Aorta (tissue), 5 donors: ENCODE results near the gene MRPL2. TPM values are rescaled to one million over a fixed set of nuclear protein-coding genes. Genes with fewer than 3 reads are reported as not detected.

Experiments
- ATAC-seq: fragments of 200-7000 bp; cut with Tn5 transposase; one replicate; pipeline ENCODE4 v1.9.1; 2022; ENCODE audit warnings: moderate library complexity; ENCODE audit not compliant: low FRiP score
- DNase-seq, 2 donors: peaks; one replicate each; pipeline ENCODE4 v3.0.0-alpha.2; 2020
- H3K27ac ChIP-seq, 2 donors: one replicate each; pipeline ENCODE4 v1.5.1; 2013; ENCODE audit warnings: low read length in 2 of 2, mild to moderate bottlenecking in 2 of 2, moderate library complexity in 2 of 2, control low read depth in 1 of 2, inconsistent platforms in 1 of 2, low read depth in 1 of 2
- H3K27me3 ChIP-seq, 2 donors: one replicate each; pipeline ENCODE4 v1.6.1; 2013; ENCODE audit warnings: control low read depth in 1 of 2, low read length in 1 of 2, mild to moderate bottlenecking in 1 of 2, moderate library complexity in 1 of 2; ENCODE audit not compliant: insufficient read depth in 2 of 2, control insufficient read depth in 1 of 2
- H3K36me3 ChIP-seq, 2 donors: one replicate each; pipeline ENCODE4 v1.6.1; 2013; ENCODE audit warnings: control low read depth in 1 of 2, low read length in 1 of 2, mild to moderate bottlenecking in 1 of 2; ENCODE audit not compliant: insufficient read depth in 2 of 2, control insufficient read depth in 1 of 2
- H3K4me1 ChIP-seq, 2 donors: one replicate each; pipeline ENCODE4 v1.6.1; 2013; ENCODE audit warnings: low read length in 2 of 2, control low read depth in 1 of 2, mild to moderate bottlenecking in 1 of 2, moderate library complexity in 1 of 2; ENCODE audit not compliant: insufficient read depth in 2 of 2, control insufficient read depth in 1 of 2
- H3K4me3 ChIP-seq, 2 donors: one replicate each; pipeline ENCODE4 v1.5.1; 2013; ENCODE audit warnings: low read length in 2 of 2, control low read depth in 1 of 2, mild to moderate bottlenecking in 1 of 2
- H3K9me3 ChIP-seq: one replicate; pipeline ENCODE4 v1.6.1; 2013; ENCODE audit warnings: mild to moderate bottlenecking, low read length; ENCODE audit not compliant: control insufficient read depth
- WGBS, 2 donors: extraction: QIAGEN DNeasy Blood & Tissue Kit; methylation state at CpG; one replicate each; pipeline ENCODE4 v1.1.7; 2013; 5-methylcytosine and 5-hydroxymethylcytosine counted together
- intact Hi-C, 2 donors: fragments of 100-400 bp; cut with DNase I; formaldehyde crosslinking; loops; one replicate each; pipeline versions ENCODE4 v1.14.2 to v1.15.0; 2022
- polyA plus RNA-seq, 2 donors: library from polyadenylated mRNA; stranded (reverse); fragments of 200-250 nt; gene quantifications; one replicate each; pipeline ENCODE4 v1.2.3, GENCODE V29; 2013
- total RNA-seq, 2 donors: library from RNA; stranded (reverse); fragmentation: NEBNext Ultra II Directional; extraction: Animal tissue kit (Norgen Biotek cat#: 25700); gene quantifications; one replicate each; pipeline ENCODE4 v1.2.1, GENCODE V29; 2021
- donor health status: healthy with polysubstance abuse.
- donor health status: Bipolar disorder and iron deficiency.
- donor health status: DM: no; HTN: no; CAD: no.
- donor health status: DM: no; HTN: no; CAD: no.
- donor health status: DM: yes; HTN: yes; CAD: no.

MRPL2 gene
- total and polyA plus RNA-seq, 4 donors: 29.3 to 55.2 (median 32.0) TPM

DNA sequence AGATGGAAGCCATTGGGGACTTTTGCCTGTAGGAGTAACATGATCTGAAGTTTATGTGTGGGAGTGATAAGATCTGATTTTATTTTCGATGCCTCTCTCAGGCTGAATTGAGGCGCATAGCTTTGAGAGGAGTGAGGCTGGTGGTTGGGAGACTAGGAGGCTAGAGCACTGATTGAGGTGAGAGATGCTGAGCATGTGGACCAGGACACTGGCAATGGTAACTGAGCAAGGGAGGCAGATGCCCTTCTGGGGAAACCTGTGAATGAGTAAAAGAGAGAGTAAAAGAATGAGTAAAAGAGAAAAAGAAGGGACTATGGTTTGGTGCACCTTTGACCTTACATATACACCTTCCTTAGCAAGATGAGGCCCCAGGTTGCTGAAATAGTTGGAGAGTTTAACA, 34.8 kb downstream of the MRPL2 start:
- DNase-seq (no peak), ATAC-seq (no peak)
- intact Hi-C loops: no loop called here
- Histone ChIP-seq H3K36me3 (peaks cover 9 to 10% of the 10 kb centered on the region in 2 donors), H3K9me3 (no peaks in the 10 kb centered on the region), H3K27me3 (no peaks in the 10 kb centered on the region), H3K27ac (no peak overlapping the region), H3K4me3 (no peak overlapping the region), H3K4me1 (no peaks in the 10 kb centered on the region)
- 90 to 93% methylated on average over 2 of the region's 2 CpGs for WGBS, 2 donors

DNA sequence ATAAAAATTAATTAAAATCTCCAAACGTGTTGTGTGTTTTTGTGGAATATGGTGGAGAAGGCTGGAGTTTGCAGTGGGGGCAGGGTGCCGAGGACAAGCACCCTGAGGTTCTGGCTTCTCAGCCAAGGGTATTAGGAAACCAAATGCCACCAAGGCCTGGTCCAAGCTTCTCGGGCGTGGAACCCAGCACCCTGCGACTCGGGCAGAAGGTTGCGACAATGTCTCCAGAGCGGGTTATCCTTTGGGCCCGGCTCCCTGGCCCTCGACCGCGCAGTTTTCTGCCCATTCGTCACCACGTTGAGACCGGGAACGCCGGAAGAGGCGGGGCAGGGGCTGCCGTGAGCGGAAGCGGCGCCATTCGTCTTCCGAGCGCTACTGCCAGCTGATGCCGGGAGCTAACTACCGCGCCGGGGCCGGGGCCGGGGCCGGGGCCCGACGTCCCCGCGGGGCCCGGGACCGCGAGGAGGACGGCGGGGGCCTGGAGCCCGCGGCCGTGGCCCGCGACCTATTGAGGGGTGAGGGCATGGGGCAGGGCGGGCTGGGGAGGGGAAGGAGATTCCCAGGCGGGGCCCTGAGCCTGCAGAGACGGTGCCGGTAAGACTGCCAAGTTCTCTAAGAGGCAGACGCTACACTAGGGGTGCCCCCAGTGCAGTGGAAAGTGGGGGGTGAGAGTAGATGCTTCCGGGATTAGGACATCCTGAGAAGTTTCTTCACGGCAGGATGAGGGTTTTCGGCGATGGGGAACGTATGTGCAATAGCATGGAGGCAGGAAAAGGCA, 37.8 kb downstream of the MRPL2 start, which contains the start of gene RRP36:
TSS of gene RRP36 (plus strand) at position 354 of the 778 bp plus-strand sequence. CDS start at position 386, 32 bp downstream.
- Histone ChIP-seq H3K9me3 (no peaks in the 10 kb centered on the region), H3K36me3 (no peaks in the 10 kb centered on the region), H3K4me1 (no peaks in the 10 kb centered on the region), H3K4me3 (peak within 1 kb of the TSS; percentile 71 to 91), H3K27me3 (no peaks in the 10 kb centered on the region), H3K27ac (peak within 1 kb of the TSS; percentile 70 to 78)
- ATAC-seq (peak; percentile 91), DNase-seq (peak; percentile 88 to 96)
- 1% methylated on average over 56 of the region's 56 CpGs for WGBS, 2 donors
- intact Hi-C loops: no loop called here

DNA sequence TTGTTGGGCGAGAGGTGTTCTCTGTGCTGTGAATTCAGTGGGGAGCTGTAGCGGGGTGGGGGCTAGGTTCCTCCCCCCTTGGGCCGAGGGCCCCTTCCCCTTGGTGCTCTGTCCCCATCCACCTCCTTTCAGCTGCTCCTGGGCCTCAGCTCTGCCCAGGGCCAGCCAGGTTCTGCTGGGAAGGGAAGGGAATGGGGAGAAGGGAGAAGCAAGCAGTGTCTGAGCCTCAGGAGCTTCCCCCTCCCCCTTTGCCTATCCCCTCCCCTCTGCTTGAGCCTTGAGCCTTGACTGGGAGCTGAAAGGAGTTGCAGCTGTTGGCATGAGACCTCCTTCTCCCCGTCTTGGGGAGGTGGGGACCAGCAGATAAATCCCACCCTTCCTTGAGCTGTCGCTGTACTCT, 38.4 kb downstream of the MRPL2 start:
- ATAC-seq (peak; percentile 4), DNase-seq (no peak)
- H3K36me3 ChIP-seq: no peaks in the 10 kb centered on the region
- no peak overlapping the region for H3K4me3 ChIP-seq
- no peaks in the 10 kb centered on the region for H3K9me3 ChIP-seq
- no peaks in the 10 kb centered on the region for H3K27me3 ChIP-seq
- no peaks in the 10 kb centered on the region for H3K4me1 ChIP-seq
- H3K27ac ChIP-seq: peak overlapping the region in 1 of 2 donors; percentile 66
- intact Hi-C loops: no loop called here
- WGBS, 2 donors: 40 to 50% methylated on average over 5 of the region's 5 CpGs

DNA sequence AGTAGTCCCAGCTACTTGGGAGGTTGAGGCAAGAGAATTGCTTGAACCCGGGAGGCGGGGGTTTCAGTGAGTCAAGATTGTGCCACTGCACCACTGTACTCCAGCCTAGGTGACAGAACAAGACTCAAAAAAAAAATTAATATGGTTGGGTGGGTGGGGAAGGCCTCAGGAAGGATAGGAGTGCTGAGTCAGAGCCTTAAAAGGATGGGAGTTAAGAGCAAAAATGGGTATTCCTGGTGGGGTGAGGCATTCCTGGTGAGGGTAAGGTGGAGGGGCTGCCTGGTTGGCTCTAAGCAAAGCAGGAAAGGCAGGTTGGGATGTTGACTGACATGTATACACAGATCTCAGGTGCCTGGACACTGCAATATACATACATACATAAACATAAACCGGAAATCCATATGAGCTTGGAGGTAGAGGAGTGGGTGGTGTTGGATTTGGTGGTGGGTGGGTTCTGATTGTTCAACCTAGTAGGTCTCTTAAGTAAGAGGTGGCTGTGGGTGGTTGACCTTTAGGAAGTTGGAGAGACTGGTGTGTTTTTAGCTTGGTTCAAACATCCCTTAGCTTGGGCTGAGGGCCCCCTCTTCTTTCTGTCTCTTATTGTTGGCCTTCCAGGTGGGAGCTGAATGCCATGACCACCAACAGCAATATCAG, 39.1 kb downstream of the MRPL2 start:
- intact Hi-C loops: no loop called here
- 91 to 94% methylated on average over 3 of the region's 3 CpGs for WGBS, 2 donors
- Histone ChIP-seq H3K27me3 (no peaks in the 10 kb centered on the region), H3K4me3 (no peak overlapping the region), H3K27ac (peak overlapping the region in 1 of 2 donors; percentile 66), H3K36me3 (no peaks in the 10 kb centered on the region), H3K4me1 (no peaks in the 10 kb centered on the region), H3K9me3 (no peaks in the 10 kb centered on the region)
- no peak for ATAC-seq
- no peak for DNase-seq

DNA sequence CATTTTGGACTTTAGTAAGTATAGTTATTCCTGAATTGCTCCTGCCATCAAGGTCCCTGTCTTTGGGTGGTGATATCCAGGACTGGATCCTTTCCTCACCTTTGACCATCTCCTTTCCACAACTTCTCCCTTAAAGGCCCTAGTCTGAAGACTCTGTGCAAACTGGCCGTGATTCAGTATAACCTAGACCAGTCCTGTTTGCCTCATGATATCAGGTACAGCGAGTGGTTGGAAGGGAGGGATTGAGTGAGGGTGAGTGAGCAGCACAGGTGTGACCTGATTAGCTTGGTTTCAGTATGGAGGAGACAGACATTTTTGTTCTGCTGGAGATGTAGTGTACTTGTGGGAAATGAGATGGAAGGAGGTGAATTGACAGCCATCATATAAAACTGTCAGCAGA, 40.1 kb downstream of the MRPL2 start:
- intact Hi-C loops: no loop called here
- 83 to 89% methylated on average over 2 of the region's 2 CpGs for WGBS, 2 donors
- H3K36me3 ChIP-seq: no peaks in the 10 kb centered on the region

DNA sequence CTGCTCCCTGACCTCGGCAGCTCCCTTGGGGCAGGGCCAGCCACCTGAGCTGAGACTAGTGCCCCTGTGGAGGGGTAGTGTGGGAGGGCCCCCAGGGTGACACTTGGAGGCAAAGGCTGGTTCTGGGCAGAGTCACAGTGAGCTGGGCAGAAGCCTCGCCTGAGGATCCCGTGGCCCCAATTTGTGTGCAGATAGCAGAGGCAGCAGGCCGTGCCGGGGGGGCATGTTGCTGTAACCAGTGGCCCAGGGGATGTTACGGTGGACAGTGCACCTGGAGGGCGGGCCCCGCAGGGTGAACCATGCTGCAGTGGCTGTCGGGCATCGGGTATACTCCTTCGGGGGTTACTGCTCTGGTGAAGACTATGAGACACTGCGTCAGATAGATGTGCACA, 42.3 kb downstream of the MRPL2 start:
- no peak for ATAC-seq

More for the DNA sequence above, 40.1 kb downstream of the MRPL2 start:
- Histone ChIP-seq H3K4me1 (no peaks in the 10 kb centered on the region), H3K27ac (no peak overlapping the region), H3K4me3 (no peak overlapping the region), H3K27me3 (no peaks in the 10 kb centered on the region), H3K9me3 (no peaks in the 10 kb centered on the region)
- ATAC-seq: no peak
- no peak for DNase-seq

DNA sequence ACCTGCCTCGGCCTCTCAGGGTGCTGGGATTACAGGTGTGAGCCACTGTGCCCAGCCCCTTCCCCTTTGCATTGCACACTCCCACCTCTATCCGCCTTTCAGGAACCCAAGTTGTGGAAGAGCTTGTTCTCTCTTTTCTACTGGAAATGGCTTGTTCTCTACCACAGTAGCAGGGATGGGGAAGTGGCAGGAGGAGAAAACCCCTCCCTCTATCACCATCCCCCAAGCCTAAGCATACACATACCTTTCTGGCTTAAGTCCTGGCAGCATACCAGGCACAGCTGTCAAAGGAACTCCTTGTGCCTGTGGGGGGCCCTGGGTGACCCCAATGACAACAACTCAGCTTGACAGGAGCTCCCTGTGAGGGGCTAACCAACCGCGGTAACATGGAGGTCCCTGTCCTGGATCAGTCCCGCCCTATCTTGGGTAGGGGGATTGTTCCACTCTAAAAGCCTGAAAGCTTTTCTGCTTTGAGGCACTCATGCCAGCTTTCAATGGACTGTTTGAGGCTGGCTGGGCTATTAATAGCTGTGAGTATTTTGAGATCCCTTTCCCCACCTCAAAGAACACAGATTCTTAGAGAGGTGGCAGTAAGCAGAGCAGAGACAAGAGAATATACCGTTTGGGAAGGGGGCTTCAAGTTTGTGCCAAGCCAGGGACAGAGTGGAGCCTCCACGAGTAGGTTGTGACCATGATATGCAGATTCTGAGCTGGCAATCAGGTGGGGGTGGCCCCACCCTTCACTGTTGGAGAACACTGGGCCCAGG, 42.9 kb downstream of the MRPL2 start:
- WGBS, 2 donors: 29 to 37% methylated on average over 7 of the region's 7 CpGs
- DNase-seq: no peak
- no peak for ATAC-seq
- Histone ChIP-seq H3K9me3 (no peaks in the 10 kb centered on the region), H3K4me3 (no peak overlapping the region), H3K36me3 (peaks cover 0 to 1% of the 10 kb centered on the region in 2 donors), H3K4me1 (no peaks in the 10 kb centered on the region), H3K27me3 (no peaks in the 10 kb centered on the region), H3K27ac (peak overlapping the region in 1 of 2 donors; percentile 25)
- intact Hi-C loops: no loop called here

More for the DNA sequence above, 42.3 kb downstream of the MRPL2 start:
- Histone ChIP-seq H3K4me3 (no peak overlapping the region), H3K4me1 (no peaks in the 10 kb centered on the region), H3K27ac (peak overlapping the region in 1 of 2 donors; percentile 25), H3K9me3 (no peaks in the 10 kb centered on the region), H3K27me3 (no peaks in the 10 kb centered on the region), H3K36me3 (no peaks in the 10 kb centered on the region)
- DNase-seq: no peak
- 73 to 76% methylated on average over 12 of the region's 12 CpGs for WGBS, 2 donors
- intact Hi-C loops: no loop called here

DNA sequence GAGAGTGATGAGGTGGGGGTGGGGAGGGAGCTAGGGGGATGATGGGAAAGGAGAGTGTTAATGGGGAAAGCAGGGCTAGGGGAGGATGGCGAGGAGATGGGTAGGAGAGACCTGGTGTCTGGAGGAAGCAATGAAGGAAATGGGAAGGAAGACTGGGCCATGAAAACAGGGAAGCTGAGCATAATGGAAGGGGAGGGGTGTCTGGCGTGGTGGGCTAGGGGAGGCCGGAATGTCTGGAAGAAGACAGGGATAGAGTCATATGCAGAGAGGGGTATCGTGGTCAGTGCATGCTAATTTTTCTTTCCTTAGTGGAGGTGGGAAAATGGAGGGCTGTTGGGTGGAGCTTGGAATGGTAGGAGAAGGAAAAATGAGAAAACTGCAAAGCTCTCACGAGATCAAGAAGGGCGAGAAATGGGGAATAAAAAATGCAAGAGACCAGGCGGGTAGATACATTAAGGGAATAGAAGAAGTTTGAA, 44.8 kb downstream of the MRPL2 start:
- Histone ChIP-seq H3K27ac (no peak overlapping the region), H3K4me3 (peak overlapping the region; percentile 71 to 94), H3K36me3 (peaks cover 0 to 3% of the 10 kb centered on the region in 2 donors), H3K4me1 (no peaks in the 10 kb centered on the region), H3K9me3 (no peaks in the 10 kb centered on the region), H3K27me3 (no peaks in the 10 kb centered on the region)
- WGBS, 2 donors: 0 to 1% methylated on average over 7 of the region's 7 CpGs
- DNase-seq (no peak), ATAC-seq (no peak)
- intact Hi-C loops: loop anchor here (2.0 to 5.0 kb wide), 3 partner anchors 37 to 40 kb away; partner anchors contain the start of genes CUL7 (in 1 of the 2) and PEX6 (in 1 of the 2)
